ENCODE data around the gene VMO1. TPM values are rescaled to one million over a fixed set of nuclear protein-coding genes. Genes with fewer than 3 reads are reported as not detected.
A peak's percentile ranks its signal among the peaks of the same experiment; 100 is the strongest.

VMO1 gene
- total RNA-seq, 1 donor from 2014 or later, result 0.46 TPM

- Mint-ChIP-seq H3K36me3 (ENCODE audit: low read depth) (peaks cover 3% of the 10 kb centered on the region), H3K27ac (no peak overlapping the region), H3K9me3 (no peaks in the 10 kb centered on the region), H3K27me3 (ENCODE audit: low read depth) (peaks cover 35% of the 10 kb centered on the region), H3K4me3 (ENCODE audit: low read depth) (no peak overlapping the region), H3K4me1 (ENCODE audit: low read depth) (peaks cover 19% of the 10 kb centered on the region)
- intact Hi-C loops (cut with micrococcal nuclease), result no loop called here
- no peak for DNase-seq (ENCODE audit: low spot score)
Measured at GRCh38 chr17:4743216-4743615, 42.9 kb downstream of the VMO1 start.

DNA sequence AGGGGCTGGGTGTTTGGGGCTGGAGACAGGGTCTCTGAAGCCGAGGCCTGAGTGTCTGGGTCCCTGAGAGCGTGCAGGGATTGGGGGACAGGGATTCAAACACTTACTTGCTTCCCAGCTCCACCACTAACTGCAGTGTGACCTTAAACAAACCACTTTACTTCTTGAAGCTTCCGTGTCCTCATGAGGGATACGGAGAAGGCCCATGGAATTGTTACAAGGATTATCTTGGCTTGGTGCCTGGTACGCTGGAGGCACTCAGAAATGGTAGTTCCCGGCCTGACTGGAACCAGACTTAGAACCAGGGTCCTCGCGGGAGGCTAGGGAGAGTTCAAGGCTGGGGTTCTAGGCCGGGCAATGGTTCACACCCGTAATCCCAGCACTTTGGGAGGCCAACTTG, 43.5 kb downstream of the VMO1 start:
- intact Hi-C loops (cut with micrococcal nuclease), result no loop called here
- Mint-ChIP-seq H3K4me1 (ENCODE audit: low read depth) (peaks cover 13% of the 10 kb centered on the region), H3K9me3 (no peaks in the 10 kb centered on the region), H3K4me3 (ENCODE audit: low read depth) (no peak overlapping the region), H3K36me3 (ENCODE audit: low read depth) (peaks cover 3% of the 10 kb centered on the region), H3K27me3 (ENCODE audit: low read depth) (peaks cover 35% of the 10 kb centered on the region), H3K27ac (no peak overlapping the region)
- DNase-seq (ENCODE audit: low spot score), result no peak

- Mint-ChIP-seq H3K4me1 (ENCODE audit: low read depth) (peaks cover 13% of the 10 kb centered on the region), H3K36me3 (ENCODE audit: low read depth) (peaks cover 3% of the 10 kb centered on the region), H3K27me3 (ENCODE audit: low read depth) (peaks cover 35% of the 10 kb centered on the region), H3K9me3 (no peaks in the 10 kb centered on the region), H3K27ac (no peak overlapping the region), H3K4me3 (ENCODE audit: low read depth) (no peak overlapping the region)
- DNase-seq (ENCODE audit: low spot score), result no peak
- intact Hi-C loops (cut with micrococcal nuclease), result no loop called here
Measured at GRCh38 chr17:4742133-4742532, 44.0 kb downstream of the VMO1 start.

GRCh38 chr17:4741544-4741943, 44.6 kb downstream of the VMO1 start:
- no peak overlapping the region for H3K4me3 Mint-ChIP-seq (ENCODE audit: low read depth)

GRCh38 chr17:4740584-4740983, 45.6 kb downstream of the VMO1 start:
- intact Hi-C loops (cut with micrococcal nuclease), result no loop called here
- peak overlapping the region; percentile 23 for H3K27ac Mint-ChIP-seq

More at GRCh38 chr17:4741544-4741943, 44.6 kb downstream of the VMO1 start:
- Mint-ChIP-seq H3K4me1 (ENCODE audit: low read depth) (peaks cover 13% of the 10 kb centered on the region), H3K36me3 (ENCODE audit: low read depth) (peaks cover 3% of the 10 kb centered on the region), H3K27me3 (ENCODE audit: low read depth) (peaks cover 35% of the 10 kb centered on the region), H3K27ac (no peak overlapping the region), H3K9me3 (no peaks in the 10 kb centered on the region)
- intact Hi-C loops (cut with micrococcal nuclease), result no loop called here
- no peak for DNase-seq (ENCODE audit: low spot score)

DNA sequence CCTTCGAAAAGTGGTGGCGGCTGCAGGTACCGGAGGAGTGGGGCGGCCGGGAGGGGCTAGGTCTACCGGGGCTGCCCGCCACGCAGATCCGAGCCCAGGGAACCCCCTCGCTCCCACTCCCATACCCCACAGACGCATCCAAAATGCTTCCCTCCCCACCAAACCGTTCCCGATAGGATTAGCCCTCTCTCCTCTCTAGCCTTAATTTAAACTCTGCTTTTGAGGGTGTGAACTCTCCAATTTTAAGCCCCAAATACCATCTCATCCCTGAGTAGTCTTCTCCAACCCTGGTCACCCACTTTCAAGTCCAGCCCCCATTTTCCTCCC, 46.2 kb downstream of the VMO1 start:
- Mint-ChIP-seq H3K36me3 (ENCODE audit: low read depth) (peaks cover 3% of the 10 kb centered on the region), H3K4me1 (ENCODE audit: low read depth) (peaks cover 21% of the 10 kb centered on the region), H3K27me3 (ENCODE audit: low read depth) (peaks cover 37% of the 10 kb centered on the region), H3K27ac (peak overlapping the region; percentile 23), H3K9me3 (no peaks in the 10 kb centered on the region), H3K4me3 (ENCODE audit: low read depth) (peak overlapping the region; percentile 83)
- DNase-seq (ENCODE audit: low spot score), result no peak
- intact Hi-C loops (cut with micrococcal nuclease), result no loop called here

More at GRCh38 chr17:4740584-4740983, 45.6 kb downstream of the VMO1 start:
- Mint-ChIP-seq H3K9me3 (no peaks in the 10 kb centered on the region), H3K4me1 (ENCODE audit: low read depth) (peaks cover 19% of the 10 kb centered on the region), H3K4me3 (ENCODE audit: low read depth) (peak overlapping the region; percentile 83), H3K36me3 (ENCODE audit: low read depth) (peaks cover 3% of the 10 kb centered on the region), H3K27me3 (ENCODE audit: low read depth) (peaks cover 40% of the 10 kb centered on the region)
- no peak for DNase-seq (ENCODE audit: low spot score)

DNA sequence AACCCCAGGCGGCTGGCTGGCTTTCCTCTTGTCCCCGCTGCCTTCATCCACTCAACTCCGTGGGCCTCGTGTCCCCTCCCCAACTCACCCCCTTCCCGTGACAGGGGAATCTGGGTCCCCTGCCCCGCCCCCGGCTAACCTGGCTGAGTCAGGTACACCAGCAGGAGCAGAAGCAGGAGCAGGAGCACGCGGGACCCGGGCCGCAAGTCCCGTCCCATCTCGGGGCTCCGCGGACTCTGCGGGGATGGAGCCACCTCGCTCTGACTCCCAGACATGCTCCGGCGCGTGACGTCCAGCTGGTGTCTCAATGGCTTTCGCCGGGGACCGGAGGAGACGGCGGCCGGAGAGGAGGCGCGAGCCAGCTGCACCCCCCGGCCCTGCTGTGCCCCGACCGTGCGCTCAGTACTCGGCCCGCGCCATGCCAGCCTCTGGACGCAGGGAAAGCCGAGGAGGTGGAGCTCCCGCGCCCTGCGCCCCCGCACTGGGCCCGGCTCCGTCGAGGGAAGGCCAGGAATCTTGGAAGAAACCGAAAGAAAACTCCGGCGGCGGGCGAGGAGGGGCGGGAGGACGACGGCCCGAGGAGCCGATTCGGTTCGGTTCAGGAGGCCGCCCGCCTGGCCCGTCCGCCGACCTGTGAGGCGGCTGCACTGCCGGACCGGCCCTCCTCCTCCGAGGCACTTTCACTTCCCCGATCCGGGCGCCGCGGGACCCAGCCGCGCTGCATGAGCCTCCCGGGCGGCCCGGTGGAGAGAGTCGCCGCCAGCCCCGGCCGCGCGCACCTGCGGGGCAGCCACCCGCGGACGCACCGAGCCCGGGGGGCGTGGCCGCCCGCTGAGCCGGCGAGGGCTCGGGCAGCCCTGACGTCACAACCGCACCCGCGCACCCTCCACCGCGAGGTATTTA, 46.8 kb downstream of the VMO1 start, which contains the start of the genes CXCL16 and ZMYND15:
Gene CXCL16 (minus strand): TSS at position 807 of the 903 bp plus-strand sequence. CDS start 589 bp downstream, at position 218.
Gene ZMYND15 (plus strand): TSS at position 712 of the 903 bp plus-strand sequence. CDS start 716 bp downstream, outside the sequence.
- Mint-ChIP-seq H3K36me3 (ENCODE audit: low read depth) (peaks cover 3% of the 10 kb centered on the region), H3K4me1 (ENCODE audit: low read depth) (peaks cover 21% of the 10 kb centered on the region), H3K4me3 (ENCODE audit: low read depth) (peak within 1 kb of the TSS; percentile 83), H3K27me3 (ENCODE audit: low read depth) (peaks cover 34% of the 10 kb centered on the region), H3K9me3 (no peaks in the 10 kb centered on the region), H3K27ac (peak within 1 kb of the TSS; percentile 23)
- DNase-seq (ENCODE audit: low spot score), result peak; percentile 40
- intact Hi-C loops (cut with micrococcal nuclease), result no loop called here

- Mint-ChIP-seq H3K4me3 (ENCODE audit: low read depth) (peak overlapping the region; percentile 72), H3K36me3 (ENCODE audit: low read depth) (peaks cover 5% of the 10 kb centered on the region), H3K4me1 (ENCODE audit: low read depth) (peaks cover 23% of the 10 kb centered on the region), H3K9me3 (no peaks in the 10 kb centered on the region), H3K27ac (no peak overlapping the region), H3K27me3 (ENCODE audit: low read depth) (peaks cover 34% of the 10 kb centered on the region)
- no peak for DNase-seq (ENCODE audit: low spot score)
- intact Hi-C loops (cut with micrococcal nuclease), result no loop called here
Measured at GRCh38 chr17:4738136-4739121, 47.7 kb downstream of the VMO1 start.

DNA sequence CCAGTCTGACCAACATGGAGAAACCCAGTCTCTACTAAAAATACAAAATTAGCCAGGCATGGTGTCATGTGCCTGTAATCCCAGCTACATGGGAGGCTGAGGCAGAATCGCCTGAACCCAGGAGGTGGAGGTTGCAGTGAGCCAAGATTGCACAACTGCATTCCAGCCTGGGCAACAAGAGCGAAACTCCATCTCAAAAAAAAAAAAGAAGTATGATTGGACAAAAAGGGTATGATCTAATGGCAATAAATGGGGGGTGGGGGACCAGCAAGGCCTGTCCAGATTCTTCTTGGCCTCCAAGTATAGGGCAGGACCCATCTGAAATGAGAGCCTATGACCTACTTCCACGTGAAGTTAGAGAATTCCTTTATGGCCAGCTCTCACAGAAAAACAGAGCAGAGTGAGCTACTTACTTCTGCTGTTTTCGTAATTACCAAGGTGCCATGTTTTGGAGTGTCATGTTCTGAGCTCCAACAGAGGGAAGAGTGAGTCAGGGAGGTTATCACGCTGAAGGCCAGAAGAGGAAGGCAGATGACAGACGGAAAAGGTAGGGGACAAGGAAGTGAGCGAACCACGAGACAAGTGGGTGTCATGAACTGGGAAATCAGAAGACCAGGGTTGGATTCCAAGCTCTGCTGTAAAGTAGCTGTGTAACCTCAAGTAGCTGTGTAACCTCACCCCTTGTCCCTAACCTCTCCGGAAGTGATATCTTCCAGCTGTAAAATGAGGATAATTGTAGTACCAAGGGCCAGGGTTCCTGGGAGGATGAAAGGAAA, 50.1 kb downstream of the VMO1 start:
- intact Hi-C loops (cut with micrococcal nuclease), result no loop called here
- H3K9me3 Mint-ChIP-seq, result no peaks in the 10 kb centered on the region
- DNase-seq (ENCODE audit: low spot score), result no peak
- peaks cover 31% of the 10 kb centered on the region for H3K4me1 Mint-ChIP-seq (ENCODE audit: low read depth)
- peak overlapping the region; percentile 10 for H3K27ac Mint-ChIP-seq
- H3K36me3 Mint-ChIP-seq (ENCODE audit: low read depth), result peaks cover 9% of the 10 kb centered on the region
- H3K27me3 Mint-ChIP-seq (ENCODE audit: low read depth), result peaks cover 24% of the 10 kb centered on the region
- H3K4me3 Mint-ChIP-seq (ENCODE audit: low read depth), result no peak overlapping the region

Other genes with a start within 250 kb of the VMO1 start
- 136 and 137 TPM in 2 replicates for gene MYBBP1A, start 231.0 kb downstream of the VMO1 start, total RNA-seq
- gene GGT6, start 225.8 kb downstream of the VMO1 start, total RNA-seq, result not detected in 2 replicates
- gene SMTNL2, start 201.8 kb downstream of the VMO1 start, total RNA-seq, result not detected in 2 replicates
- gene ALOX15, start 144.7 kb downstream of the VMO1 start, total RNA-seq, result not detected in 2 replicates
- 115 and 116 TPM in 2 replicates for gene PELP1, start 82.2 kb downstream of the VMO1 start, total RNA-seq
- 226 and 231 TPM in 2 replicates for gene ARRB2, start 75.7 kb downstream of the VMO1 start, total RNA-seq
- gene MED11, start 54.9 kb downstream of the VMO1 start, total RNA-seq, result 24.0 and 24.9 TPM in 2 replicates
- gene ZMYND15, start 46.5 kb downstream of the VMO1 start, total RNA-seq, result 0.09 TPM in 1 of 2 replicates, not detected in the other
- 1.8 and 2.3 TPM in 2 replicates for gene CXCL16, start 46.4 kb downstream of the VMO1 start, total RNA-seq
- not detected in 2 replicates for gene TM4SF5, start 14.5 kb downstream of the VMO1 start, total RNA-seq
- not detected in 2 replicates for gene GLTPD2, start 2.6 kb upstream of the VMO1 start, total RNA-seq
- 215 and 220 TPM in 2 replicates for gene PSMB6, start 9.8 kb upstream of the VMO1 start, total RNA-seq
- 22.3 and 26.6 TPM in 2 replicates for gene PLD2, start 20.8 kb upstream of the VMO1 start, total RNA-seq
- gene MINK1, start 47.0 kb upstream of the VMO1 start, total RNA-seq, result 60.9 and 69.7 TPM in 2 replicates
- gene C17orf107, start 113.2 kb upstream of the VMO1 start, total RNA-seq, result 0.76 and 1.3 TPM in 2 replicates
- gene CHRNE, start 116.7 kb upstream of the VMO1 start, total RNA-seq, result 0.32 and 0.44 TPM in 2 replicates
- gene GP1BA, start 145.9 kb upstream of the VMO1 start, total RNA-seq, result not detected in 2 replicates
- 91.4 and 103 TPM in 2 replicates for gene SLC25A11, start 153.7 kb upstream of the VMO1 start, total RNA-seq
- 112 and 126 TPM in 2 replicates for gene RNF167, start 153.9 kb upstream of the VMO1 start, total RNA-seq
- 1,460 and 1,475 TPM in 2 replicates for gene PFN1, start 162.2 kb upstream of the VMO1 start, total RNA-seq
- gene ENO3, start 164.8 kb upstream of the VMO1 start, total RNA-seq, result 45.7 and 47.9 TPM in 2 replicates
- gene SPAG7, start 181.5 kb upstream of the VMO1 start, total RNA-seq, result 66.5 and 70.4 TPM in 2 replicates
- gene CAMTA2, start 201.3 kb upstream of the VMO1 start, total RNA-seq, result 90.2 and 92.3 TPM in 2 replicates
- 0.43 and 0.53 TPM in 2 replicates for gene INCA1, start 211.2 kb upstream of the VMO1 start, total RNA-seq
- 51.0 and 51.4 TPM in 2 replicates for gene KIF1C, start 211.6 kb upstream of the VMO1 start, total RNA-seq
- gene SLC52A1, start 249.1 kb upstream of the VMO1 start, total RNA-seq, result 0.14 TPM in 2 replicates